HL-60/S4 treated with retinoic acid at 250 ng/mL for 4 days and 3 days (cell line): ENCODE data around the gene IRF3.
"Not testable (repeated sequence)": the region's sequence is repeated elsewhere in the genome, so short reads cannot be mapped to it uniquely, and the experiment has no call there.

Experiments
- in situ Hi-C: fragments of 300-500 bp; cut with MboI; formaldehyde crosslinking; loops from 2 replicates; pipeline ENCODE4 v1.7.0; 2022; ENCODE audit warnings: low sequenced_read_pairs

Gene IRF3

GRCh38 chr19:49651029-49651819, 14.4 kb downstream of the IRF3 start:
- in situ Hi-C loops, result no loop called here

- in situ Hi-C loops, result no loop called here
These were observed 19.1 kb downstream of the IRF3 start for GRCh38 chr19:49646586-49646985.

- in situ Hi-C loops, result no loop called here
These were observed 19.7 kb downstream of the IRF3 start for GRCh38 chr19:49645995-49646394.

- in situ Hi-C loops, result no loop called here
These were observed 20.1 kb downstream of the IRF3 start for GRCh38 chr19:49645592-49645991.

GRCh38 chr19:49643466-49643865, 22.2 kb downstream of the IRF3 start:
- in situ Hi-C loops, result no loop called here

GRCh38 chr19:49642492-49643035, 23.1 kb downstream of the IRF3 start:
- in situ Hi-C loops, result no loop called here

- in situ Hi-C loops, result no loop called here
These were observed 23.8 kb downstream of the IRF3 start, which contains the start of gene SCAF1 for GRCh38 chr19:49641688-49642491. TSS of gene SCAF1 (plus strand) at chr19:49642209. CDS start at chr19:49645027, 2,818 bp downstream.

- in situ Hi-C loops, result no loop called here
These were observed 25.4 kb downstream of the IRF3 start, which contains the start of gene RRAS for GRCh38 chr19:49640113-49640898. TSS of gene RRAS (minus strand) at chr19:49640143. CDS start at chr19:49640098, 45 bp downstream.

GRCh38 chr19:49639401-49640112, 26.1 kb downstream of the IRF3 start:
- in situ Hi-C loops, result no loop called here

- in situ Hi-C loops, result no loop called here
These were observed 27.6 kb downstream of the IRF3 start for GRCh38 chr19:49637821-49638738.

GRCh38 chr19:49636233-49636932, 29.3 kb downstream of the IRF3 start:
- in situ Hi-C loops, result no loop called here

GRCh38 chr19:49635530-49636232, 30.0 kb downstream of the IRF3 start:
- in situ Hi-C loops, result no loop called here

GRCh38 chr19:49633273-49633672, 32.4 kb downstream of the IRF3 start:
- in situ Hi-C loops, result not testable (repeated sequence)

GRCh38 chr19:49632576-49632975, 33.1 kb downstream of the IRF3 start:
- in situ Hi-C loops, result no loop called here

- in situ Hi-C loops, result no loop called here
These were observed 34.0 kb downstream of the IRF3 start for GRCh38 chr19:49631610-49632192.

- in situ Hi-C loops, result no loop called here
These were observed 34.6 kb downstream of the IRF3 start for GRCh38 chr19:49631014-49631588.

GRCh38 chr19:49629659-49630058, 36.0 kb downstream of the IRF3 start:
- in situ Hi-C loops, result no loop called here
